Calu3 (cell line): Measurements from ENCODE around the gene TLCD2. TPM values are rescaled to one million over a fixed set of nuclear protein-coding genes. Genes with fewer than 3 reads are reported as not detected.
"Not testable (repeated sequence)": the region's sequence is repeated elsewhere in the genome, so short reads cannot be mapped to it uniquely, and the experiment has no call there.

Experiments used
- BruUV-seq: library from RNA; stranded (reverse); fragments of 400-500 nt; replicated peaks from 2 replicates; lab custom pipeline; 2021; lab: Mats Ljungman, UMichigan
- CTCF ChIA-PET: fragments of 300-600 bp; sonication (Branson Sonifier 250); formaldehyde crosslinking; loops from one replicate; lab custom pipeline; 2022; ENCODE audit warnings: antibody characterized with exemption; lab: Charles Lee
- DNase-seq: peaks from one replicate; pipeline ENCODE4 v3.0.0; 2022
- H3K27ac Mint-ChIP-seq: one replicate; pipeline ENCODE4 v1.8.0; 2022; ENCODE audit warnings: mixed read lengths; ENCODE audit not compliant: unreplicated experiment
- H3K27me3 Mint-ChIP-seq: one replicate; pipeline ENCODE4 v1.8.0; 2022; ENCODE audit warnings: mixed read lengths; ENCODE audit not compliant: unreplicated experiment
- H3K36me3 Mint-ChIP-seq: one replicate; pipeline ENCODE4 v1.8.0; 2022; ENCODE audit warnings: mild to moderate bottlenecking, moderate library complexity, mixed read lengths; ENCODE audit not compliant: insufficient read depth, unreplicated experiment
- H3K4me1 Mint-ChIP-seq: one replicate; pipeline ENCODE4 v1.8.0; 2022; ENCODE audit warnings: mild to moderate bottlenecking, low read depth, mixed read lengths; ENCODE audit not compliant: unreplicated experiment
- H3K4me3 Mint-ChIP-seq: one replicate; pipeline ENCODE4 v1.8.0; 2022; ENCODE audit warnings: mild to moderate bottlenecking, low read depth, moderate library complexity, mixed read lengths; ENCODE audit not compliant: unreplicated experiment
- H3K9me3 Mint-ChIP-seq: one replicate; pipeline ENCODE4 v1.8.0; 2022; ENCODE audit warnings: low read depth, mixed read lengths; ENCODE audit not compliant: unreplicated experiment
- CTCF ChIP-seq: fragments of 200-600 bp; IDR thresholded peaks from one replicate; pipeline ENCODE4 v1.8.0; 2022; ENCODE audit warnings: antibody characterized with exemption; ENCODE audit not compliant: unreplicated experiment
- intact Hi-C: fragments of 100-400 bp; cut with micrococcal nuclease; formaldehyde crosslinking; loops from one replicate; pipeline ENCODE4 v1.10.0; 2022; ENCODE audit not compliant: unreplicated experiment
- total RNA-seq: library from RNA; stranded (reverse); gene quantifications from 2 replicates; pipeline ENCODE4 v1.2.3, GENCODE V29; 2022

Gene TLCD2
- total RNA-seq, 1 experiment from 2014 or later: 5.9 TPM

DNA sequence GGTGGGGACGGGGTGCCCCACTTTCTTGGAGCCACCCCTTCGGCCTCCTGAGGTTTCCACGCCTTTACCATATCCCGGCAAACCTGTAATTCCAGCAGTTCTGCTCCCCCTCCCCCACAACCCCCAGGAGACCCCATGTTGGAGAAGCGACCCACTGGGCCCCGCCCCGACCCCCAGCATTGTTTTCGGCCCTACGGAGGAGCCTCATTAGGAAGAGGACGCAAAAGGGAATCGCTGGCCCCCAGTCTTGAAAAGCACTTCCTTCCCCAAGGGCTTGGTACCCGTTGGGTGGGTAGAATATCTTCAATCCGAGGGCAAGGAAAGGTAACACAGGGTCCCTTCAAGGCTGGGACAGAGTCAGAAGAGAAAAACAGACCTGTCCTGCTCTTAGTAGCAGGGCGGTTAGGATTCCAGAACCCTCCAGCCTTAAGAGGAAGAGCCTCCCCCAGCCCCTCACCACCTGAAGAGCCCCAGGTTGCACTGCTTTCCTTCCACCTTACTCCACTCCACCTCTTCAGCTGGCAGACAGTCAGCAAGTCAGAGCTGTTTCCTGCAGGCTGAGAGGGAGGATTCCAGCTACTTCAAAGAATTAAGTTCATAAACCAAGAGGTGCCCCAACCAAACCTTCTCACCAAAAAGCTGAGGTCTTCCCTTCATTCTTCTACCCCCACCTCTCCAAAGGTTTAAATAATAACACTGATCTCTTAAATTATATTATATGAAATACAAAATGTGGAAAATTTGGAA lies 803 bp upstream of the TLCD2 start:
- Mint-ChIP-seq H3K9me3 (no peaks in the 10 kb centered on the region), H3K36me3 (peaks cover 66% of the 10 kb centered on the region), H3K4me3 (peak overlapping the region; percentile 74), H3K27ac (peak overlapping the region; percentile 63), H3K27me3 (peaks cover 2% of the 10 kb centered on the region), H3K4me1 (peaks cover 9% of the 10 kb centered on the region)
- BruUV-seq: no TSS peak
- no peak for TF ChIP-seq CTCF
- intact Hi-C loops: no loop called here
- CTCF ChIA-PET: no interaction called here
- no peak for DNase-seq

DNA sequence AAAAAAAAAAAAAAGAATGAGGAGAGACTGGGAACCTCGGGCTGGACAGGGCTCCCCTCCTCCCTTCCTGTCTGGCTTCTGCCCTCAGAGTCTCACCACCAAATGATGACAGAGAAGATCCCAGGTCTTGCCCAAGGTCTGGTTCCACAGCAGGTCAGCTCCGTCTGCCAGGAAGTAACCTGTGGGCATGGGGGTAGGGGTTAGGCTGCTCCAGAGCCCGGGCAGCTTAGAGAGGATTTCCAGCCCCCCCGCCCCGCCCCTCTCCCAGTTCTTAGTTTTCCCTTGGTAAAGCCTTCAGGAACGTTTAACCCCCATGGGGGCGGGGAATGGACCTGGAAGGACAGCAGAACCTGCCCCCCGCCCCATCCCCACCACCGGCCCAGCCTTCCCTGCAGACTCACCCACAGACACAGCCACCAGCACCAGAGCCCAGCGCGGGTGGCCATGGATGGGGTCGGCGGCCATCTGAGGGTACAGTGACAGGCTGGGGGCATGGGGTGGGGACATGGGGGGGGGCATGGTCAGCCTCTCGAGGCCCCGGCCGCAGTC lies 700 bp downstream of the TLCD2 start:
- no peak for DNase-seq
- Mint-ChIP-seq H3K27ac (no peak overlapping the region), H3K27me3 (peaks cover 17% of the 10 kb centered on the region), H3K4me1 (peaks cover 9% of the 10 kb centered on the region), H3K9me3 (no peaks in the 10 kb centered on the region), H3K36me3 (peaks cover 57% of the 10 kb centered on the region), H3K4me3 (peak overlapping the region; percentile 74)
- no peak for TF ChIP-seq CTCF
- no TSS peak for BruUV-seq
- CTCF ChIA-PET: interaction anchor here (0.7 kb wide), 1 partner anchor 8 kb away, joined by 7 read pairs; no protein-coding TSS in a partner anchor
- intact Hi-C loops: no loop called here

DNA sequence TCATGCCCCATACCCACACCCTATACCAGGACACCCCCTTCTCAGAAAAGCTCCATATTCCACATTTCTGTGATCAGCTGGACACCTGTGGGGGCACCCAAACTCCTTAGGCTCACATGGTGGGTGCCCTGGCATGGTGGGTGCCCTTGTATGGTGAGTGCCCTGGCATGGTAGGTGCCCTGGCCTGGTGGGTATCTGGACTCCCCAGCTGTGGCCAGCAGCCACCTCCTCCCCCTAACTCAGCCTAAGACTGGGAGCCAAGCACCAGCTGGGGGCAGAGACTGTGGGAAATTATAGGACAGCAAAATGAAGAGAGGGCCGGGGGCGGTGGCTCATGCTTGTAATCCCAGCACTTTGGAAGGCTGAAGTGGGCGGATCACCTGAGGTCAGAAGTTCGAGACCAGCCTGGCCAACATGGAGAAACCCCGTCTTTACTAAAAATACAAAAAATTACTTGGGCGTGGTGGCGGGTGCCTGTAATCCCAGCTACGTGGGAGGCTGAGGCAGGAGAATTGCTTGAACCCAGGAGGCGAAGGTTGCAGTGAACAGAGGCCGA lies 1.3 kb downstream of the TLCD2 start:
- H3K27ac Mint-ChIP-seq, BruUV-seq, DNase-seq, H3K4me1 Mint-ChIP-seq, H3K9me3 Mint-ChIP-seq, intact Hi-C loops: not testable (repeated sequence)
- CTCF ChIA-PET: interaction anchor here (0.7 kb wide), 1 partner anchor 8 kb away, joined by 7 read pairs; no protein-coding TSS in a partner anchor
- Mint-ChIP-seq H3K4me3 (peak overlapping the region; percentile 74), H3K36me3 (peaks cover 51% of the 10 kb centered on the region), H3K27me3 (peaks cover 18% of the 10 kb centered on the region)

GRCh38 chr17:1707107-1707506 lies 3.1 kb downstream of the TLCD2 start:
- Mint-ChIP-seq H3K9me3 (no peaks in the 10 kb centered on the region), H3K4me3 (no peak overlapping the region), H3K27me3 (peaks cover 18% of the 10 kb centered on the region), H3K36me3 (peaks cover 33% of the 10 kb centered on the region), H3K27ac (no peak overlapping the region), H3K4me1 (peaks cover 9% of the 10 kb centered on the region)
- TF ChIP-seq CTCF: no peak
- no TSS peak for BruUV-seq
- intact Hi-C loops: no loop called here
- no peak for DNase-seq
- CTCF ChIA-PET: no interaction called here
